Measurements from ENCODE around the gene HERPUD1.

HERPUD1 gene

DNA sequence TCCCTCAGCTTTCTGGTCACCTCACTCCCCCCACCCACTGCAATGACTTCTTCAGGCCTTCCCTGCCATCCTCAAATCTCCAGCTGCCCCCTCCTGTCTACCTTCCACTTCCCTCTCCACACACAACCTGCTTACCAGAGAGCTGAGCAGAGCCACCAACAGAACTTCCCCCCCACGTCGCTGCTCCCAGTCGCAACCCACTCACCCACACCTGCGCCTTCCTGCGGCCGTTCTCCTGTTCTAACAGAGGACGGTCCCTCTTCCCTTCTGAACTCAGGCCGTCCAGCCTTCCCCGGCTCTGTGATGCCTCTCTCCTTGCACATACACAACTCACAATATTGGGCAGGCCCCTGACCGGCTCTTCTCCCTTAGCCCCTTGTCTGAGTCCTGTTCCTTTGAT, 43.8 kb downstream of the HERPUD1 start:
- no peak for DNase-seq (ENCODE audit: insufficient read length, low spot score)
- FAIRE-seq: no peak
- TF ChIP-seq, protein P1, sequence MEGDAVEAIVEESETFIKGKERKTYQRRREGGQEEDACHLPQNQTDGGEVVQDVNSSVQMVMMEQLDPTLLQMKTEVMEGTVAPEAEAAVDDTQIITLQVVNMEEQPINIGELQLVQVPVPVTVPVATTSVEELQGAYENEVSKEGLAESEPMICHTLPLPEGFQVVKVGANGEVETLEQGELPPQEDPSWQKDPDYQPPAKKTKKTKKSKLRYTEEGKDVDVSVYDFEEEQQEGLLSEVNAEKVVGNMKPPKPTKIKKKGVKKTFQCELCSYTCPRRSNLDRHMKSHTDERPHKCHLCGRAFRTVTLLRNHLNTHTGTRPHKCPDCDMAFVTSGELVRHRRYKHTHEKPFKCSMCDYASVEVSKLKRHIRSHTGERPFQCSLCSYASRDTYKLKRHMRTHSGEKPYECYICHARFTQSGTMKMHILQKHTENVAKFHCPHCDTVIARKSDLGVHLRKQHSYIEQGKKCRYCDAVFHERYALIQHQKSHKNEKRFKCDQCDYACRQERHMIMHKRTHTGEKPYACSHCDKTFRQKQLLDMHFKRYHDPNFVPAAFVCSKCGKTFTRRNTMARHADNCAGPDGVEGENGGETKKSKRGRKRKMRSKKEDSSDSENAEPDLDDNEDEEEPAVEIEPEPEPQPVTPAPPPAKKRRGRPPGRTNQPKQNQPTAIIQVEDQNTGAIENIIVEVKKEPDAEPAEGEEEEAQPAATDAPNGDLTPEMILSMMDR (IDR thresholded peaks at IDR 0.05; ENCODE audit: insufficient read depth, missing control alignments): no peak

DNA sequence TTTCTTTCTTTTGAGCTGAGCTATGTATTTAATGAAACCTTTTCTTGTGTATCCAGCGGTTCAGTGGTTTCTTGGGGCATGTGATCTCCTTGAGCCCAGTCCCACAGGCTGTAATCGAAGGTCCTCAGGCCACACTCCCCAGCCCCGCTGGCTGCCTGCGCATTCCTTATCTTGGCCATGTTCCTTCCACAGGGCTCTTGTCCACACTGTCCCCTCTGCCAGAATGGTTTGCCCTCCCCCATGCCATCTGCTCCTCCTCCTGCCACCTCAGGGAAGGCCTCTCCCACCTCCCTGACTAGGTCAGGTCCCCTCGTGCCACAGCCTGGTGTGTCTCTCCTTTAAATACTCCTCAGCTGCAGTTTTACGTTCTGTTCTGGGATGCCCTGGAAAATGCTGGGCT, 45.3 kb downstream of the HERPUD1 start:
- no peak for FAIRE-seq
- TF ChIP-seq, protein P1 (IDR thresholded peaks at IDR 0.05; ENCODE audit: insufficient read depth, missing control alignments): no peak
- no peak for DNase-seq (ENCODE audit: insufficient read length, low spot score)

DNA sequence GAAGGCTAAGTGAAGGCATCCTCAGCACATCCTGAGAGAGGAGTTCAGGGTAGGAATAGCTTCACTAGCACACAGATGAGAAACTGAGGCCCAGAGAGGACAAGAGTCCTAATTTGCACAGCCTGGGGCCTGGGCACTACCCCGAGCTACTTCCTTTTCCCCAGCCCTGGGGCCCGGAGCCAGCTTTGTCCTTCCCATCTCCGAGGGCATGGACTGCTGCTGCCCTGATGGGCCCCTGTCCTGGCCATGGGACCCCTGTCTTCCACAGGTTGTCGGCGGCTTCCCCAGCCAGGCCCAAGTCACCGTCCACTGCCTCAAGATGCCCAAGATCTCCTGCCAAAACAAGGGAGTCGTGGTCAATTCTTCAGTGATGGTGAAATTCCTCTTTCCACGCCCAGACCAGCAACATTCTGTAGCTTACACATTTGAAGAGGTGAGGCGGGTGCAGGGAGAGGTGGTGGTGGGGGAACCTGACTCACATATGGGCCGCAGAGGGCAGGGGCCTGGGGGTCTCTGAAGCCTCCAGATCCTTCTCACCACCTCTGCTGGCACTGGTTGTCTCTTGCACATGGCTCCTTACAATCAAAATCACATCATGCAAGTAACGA, 46.0 kb downstream of the HERPUD1 start:
- FAIRE-seq: no peak
- DNase-seq (ENCODE audit: insufficient read length, low spot score): no peak
- TF ChIP-seq, protein P1 (IDR thresholded peaks at IDR 0.05; ENCODE audit: insufficient read depth, missing control alignments): no peak

DNA sequence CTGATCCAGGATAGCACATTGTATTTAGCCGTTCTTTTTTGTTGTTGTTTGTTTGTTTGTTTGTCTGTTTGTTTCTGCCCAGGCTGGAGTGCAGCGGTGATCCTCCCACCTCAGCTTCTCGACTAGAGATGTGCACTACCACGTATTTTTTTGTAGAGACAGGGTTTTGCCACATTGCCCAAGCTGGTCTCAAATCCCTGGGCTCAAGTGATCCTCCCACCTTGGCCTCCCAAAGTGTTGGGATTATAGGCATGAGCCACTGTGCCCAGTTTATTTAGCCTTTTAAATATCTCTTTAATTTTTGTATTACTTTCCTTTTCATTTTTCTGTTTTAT, 48.2 kb downstream of the HERPUD1 start:
- no peak for DNase-seq (ENCODE audit: insufficient read length, low spot score)
- TF ChIP-seq, protein P1 (IDR thresholded peaks at IDR 0.05; ENCODE audit: insufficient read depth, missing control alignments): no peak
- no peak for FAIRE-seq

DNA sequence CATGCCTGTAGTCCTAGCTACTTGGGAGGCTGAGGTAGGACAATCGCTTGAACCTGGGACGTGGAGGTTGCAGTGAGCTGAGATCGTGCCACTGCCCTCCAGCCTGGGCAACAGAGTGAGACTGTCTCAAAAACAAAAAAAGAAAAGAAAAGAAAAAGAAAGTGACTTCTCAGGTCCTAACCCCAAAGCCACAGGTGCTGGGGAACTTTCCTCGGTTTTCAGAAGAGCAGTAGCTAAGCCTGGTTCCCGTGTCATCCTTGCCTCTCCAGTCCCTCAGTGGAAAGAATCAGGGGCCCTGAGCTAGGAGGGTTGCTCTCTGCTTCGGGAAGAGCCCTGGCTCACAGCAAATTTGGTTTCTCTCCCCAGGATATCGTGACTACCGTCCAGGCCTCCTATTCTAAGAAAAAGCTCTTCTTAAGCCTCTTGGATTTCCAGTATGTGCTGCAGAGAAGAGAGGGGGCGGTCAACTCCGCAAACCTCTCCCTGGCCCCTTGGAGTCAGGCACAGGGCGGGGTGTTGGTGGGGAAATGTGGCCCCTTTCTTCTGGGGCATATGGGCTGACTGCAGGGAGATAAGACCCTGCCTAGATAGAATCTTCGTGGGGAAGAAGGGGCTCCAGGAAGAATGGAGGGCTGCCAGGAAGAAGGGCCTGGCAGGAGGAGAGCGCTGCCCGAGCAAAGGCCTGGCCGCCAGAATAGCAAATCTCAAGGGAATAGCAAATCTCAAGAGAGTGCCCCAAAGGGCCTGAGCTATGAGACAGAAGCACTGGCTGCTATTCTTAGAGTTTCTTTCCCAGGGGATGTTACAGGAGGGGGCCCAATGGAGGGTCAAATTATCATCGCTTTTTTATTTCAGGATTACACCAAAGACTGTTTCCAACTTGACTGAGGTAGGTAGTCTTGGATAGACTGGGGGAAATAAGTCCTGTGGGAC, 49.1 kb downstream of the HERPUD1 start:
- FAIRE-seq (no peak), DNase-seq (ENCODE audit: insufficient read length, low spot score) (no peak)
- TF ChIP-seq, protein P1 (IDR thresholded peaks at IDR 0.05; ENCODE audit: insufficient read depth, missing control alignments): no peak

DNA sequence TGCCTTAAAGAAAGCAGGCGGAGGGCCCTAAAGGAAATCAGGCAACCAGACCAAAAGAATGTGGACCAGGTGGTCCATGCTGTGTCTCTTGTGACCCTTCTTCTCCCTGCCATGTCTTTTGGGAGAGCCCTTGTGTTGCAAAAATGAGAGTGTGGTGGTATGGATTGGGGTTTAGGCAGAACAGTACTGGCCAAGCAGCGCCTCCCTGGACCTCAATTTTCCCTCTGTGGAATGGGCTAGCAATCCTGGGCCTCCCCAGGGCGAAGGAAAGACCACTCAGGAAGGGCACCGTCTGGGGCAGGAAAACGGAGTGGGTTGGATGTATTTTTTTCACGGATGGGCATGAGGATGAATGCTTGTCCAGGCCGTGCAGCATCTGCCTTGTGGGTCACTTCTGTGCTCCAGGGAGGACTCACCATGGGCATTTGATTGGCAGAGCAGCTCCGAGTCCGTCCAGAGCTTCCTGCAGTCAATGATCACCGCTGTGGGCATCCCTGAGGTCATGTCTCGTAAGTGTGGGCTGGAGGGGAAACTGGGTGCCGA, 49.9 kb downstream of the HERPUD1 start:
- FAIRE-seq (no peak), DNase-seq (ENCODE audit: insufficient read length, low spot score) (no peak)
- TF ChIP-seq, protein P1 (IDR thresholded peaks at IDR 0.05; ENCODE audit: insufficient read depth, missing control alignments): no peak

DNA sequence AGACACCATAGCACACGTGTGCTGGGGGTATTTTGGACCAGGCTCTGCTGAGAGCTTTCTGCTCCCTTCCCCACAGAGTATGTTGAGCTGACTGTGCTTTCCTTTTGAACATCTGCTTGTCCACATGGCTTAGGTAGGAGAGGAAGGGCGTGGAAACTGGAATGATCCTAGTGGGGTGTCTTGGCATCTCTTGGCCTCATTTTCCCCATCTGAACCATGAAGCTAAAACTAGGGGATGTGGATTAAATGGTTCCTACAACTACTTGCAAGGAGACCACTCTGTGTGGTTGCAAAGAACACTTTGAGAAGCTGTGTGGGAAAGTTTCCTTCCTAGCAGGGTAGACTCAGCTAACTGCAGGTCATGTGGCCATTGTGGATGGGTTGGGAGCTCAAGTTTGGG, 50.8 kb downstream of the HERPUD1 start:
- FAIRE-seq: no peak
- no peak for DNase-seq (ENCODE audit: insufficient read length, low spot score)
- TF ChIP-seq, protein P1 (IDR thresholded peaks at IDR 0.05; ENCODE audit: insufficient read depth, missing control alignments): no peak

Measured in D721Med (cell line).